H1 (cell line): ENCODE measurements around the gene WNK4. TPM values are rescaled to one million over a fixed set of nuclear protein-coding genes. Genes with fewer than 3 reads are reported as not detected.

Experiments used
- CTCF ChIA-PET: fragments of 300-600 bp; sonication (Branson Sonifier 250); formaldehyde crosslinking; loops from one replicate; lab custom pipeline; 2021; ENCODE audit not compliant: partially characterized antibody; lab: Charles Lee
- POLR2A ChIA-PET: fragments of 300-600 bp; sonication (Branson Sonifier 250); formaldehyde crosslinking; loops from one replicate; lab custom pipeline; 2021; ENCODE audit warnings: inconsistent platforms; ENCODE audit not compliant: partially characterized antibody; lab: Charles Lee
- DNase-seq, 2 experiments: peaks; one replicate each; pipeline versions ENCODE4 v3.0.0 to v3.0.0-alpha.2; 2010 to 2022; ENCODE audit warnings: low spot score in 2 of 2, low read depth in 1 of 2, mixed read lengths in 1 of 2
- FAIRE-seq: peaks from 2 replicates; lab custom pipeline; 2011; peaks lifted over from hg19 to GRCh38; lab: Jason Lieb, UNC
- H2AFZ ChIP-seq: 2 replicates; pipeline ENCODE4 v1.8.1; 2012; ENCODE audit warnings: low read length, inconsistent platforms
- H2AK5ac ChIP-seq: 2 replicates; pipeline ENCODE4 v1.6.1; 2013; ENCODE audit warnings: low read depth, low read length
- H2BK120ac ChIP-seq: replicated peaks from 2 replicates; pipeline ENCODE3; 2013; ENCODE audit warnings: low read depth, low read length, inconsistent platforms
- H2BK12ac ChIP-seq: 2 replicates; pipeline ENCODE4 v1.6.1; 2013; ENCODE audit warnings: low read depth, low read length
- H2BK15ac ChIP-seq: 2 replicates; pipeline ENCODE4 v1.6.1; 2013; ENCODE audit warnings: low read length
- H2BK20ac ChIP-seq: 2 replicates; pipeline ENCODE4 v1.6.1; 2013; ENCODE audit warnings: low read length
- H2BK5ac ChIP-seq: 2 replicates; pipeline ENCODE4 v1.6.1; 2013; ENCODE audit warnings: low read depth, low read length
- H3K14ac ChIP-seq: 2 replicates; pipeline ENCODE4 v1.6.1; 2013; ENCODE audit warnings: inconsistent platforms; ENCODE audit not compliant: insufficient read length
- H3K18ac ChIP-seq: 2 replicates; pipeline ENCODE4 v1.6.1; 2013; ENCODE audit warnings: low read length; ENCODE audit errors: extremely low read depth
- H3K23ac ChIP-seq: 2 replicates; pipeline ENCODE4 v1.6.1; 2013; ENCODE audit warnings: inconsistent platforms; ENCODE audit not compliant: insufficient read length
- H3K23me2 ChIP-seq: 2 replicates; pipeline ENCODE4 v1.6.1; 2013; ENCODE audit warnings: low read depth, low read length
- H3K27ac ChIP-seq: 2 replicates; pipeline ENCODE4 v1.6.1; 2011; ENCODE audit warnings: low read depth, low read length, inconsistent platforms
- H3K27me3 ChIP-seq, 4 experiments: replicated peaks in 1 of 4; 1 replicate in 1 of 4; 2 replicates in 3 of 4; pipeline versions ENCODE4 v1.6.1 to v1.8.1; 2011 to 2013; ENCODE audit warnings: low read length in 3 of 4, mild to moderate bottlenecking in 3 of 4, inconsistent platforms in 2 of 4, mixed read lengths in 2 of 4, moderate library complexity in 1 of 4; ENCODE audit not compliant: control insufficient read depth in 3 of 4, insufficient read depth in 3 of 4; ENCODE audit errors: extremely low read depth in 1 of 4
- H3K36me3 ChIP-seq, 4 experiments: 2 replicates each; pipeline versions ENCODE4 v1.6.1 to v1.8.1; 2011 to 2013; ENCODE audit warnings: mild to moderate bottlenecking in 4 of 4, low read length in 3 of 4, moderate library complexity in 2 of 4, control low read depth in 1 of 4, inconsistent platforms in 1 of 4; ENCODE audit not compliant: insufficient read depth in 4 of 4, control insufficient read depth in 2 of 4
- H3K4ac ChIP-seq: replicated peaks from 2 replicates; pipeline ENCODE3; 2013; ENCODE audit warnings: low read length, low read depth, mixed read lengths, inconsistent platforms; ENCODE audit not compliant: insufficient read length
- H3K4me1 ChIP-seq, 4 experiments: replicated peaks in 1 of 4; 1 replicate in 1 of 4; 2 replicates in 3 of 4; pipeline versions ENCODE4 v1.6.1 to v1.8.1; 2011 to 2013; ENCODE audit warnings: low read length in 3 of 4, inconsistent platforms in 2 of 4, mixed read lengths in 1 of 4; ENCODE audit not compliant: insufficient read depth in 4 of 4, control insufficient read depth in 3 of 4
- H3K4me2 ChIP-seq, 2 experiments: 2 replicates each; pipeline versions ENCODE4 v1.6.1 to v1.8.1; 2011 to 2013; ENCODE audit warnings: low read depth in 2 of 2, low read length in 2 of 2, control low read depth in 1 of 2, inconsistent platforms in 1 of 2, mild to moderate bottlenecking in 1 of 2; ENCODE audit not compliant: insufficient read depth in 1 of 2
- H3K4me3 ChIP-seq, 4 experiments: fragments of 200-600, 300-600 bp in 1 of 4; sonication (generic), shearing (Covaris generic), sonication (Bioruptor Twin) in 1 of 4; 2 replicates each; pipeline versions ENCODE4 v1.5.1 to v1.8.1; 2011 to 2016; ENCODE audit warnings: low read length in 4 of 4, low read depth in 3 of 4, control low read depth in 2 of 4, inconsistent platforms in 2 of 4, mild to moderate bottlenecking in 2 of 4, mixed read lengths in 1 of 4, moderate library complexity in 1 of 4; ENCODE audit not compliant: insufficient read depth in 2 of 4; ENCODE audit errors: extremely low read depth in 1 of 4
- H3K56ac ChIP-seq: replicated peaks from 2 replicates; pipeline ENCODE3; 2013; ENCODE audit warnings: low read depth, mild to moderate bottlenecking, mixed read lengths, low read length, inconsistent platforms; ENCODE audit not compliant: insufficient read length
- H3K79me1 ChIP-seq: 2 replicates; pipeline ENCODE4 v1.6.1; 2013; ENCODE audit warnings: low read depth, low read length, control low read depth
- H3K79me2 ChIP-seq, 2 experiments: 2 replicates each; pipeline versions ENCODE4 v1.6.1 to v1.8.1; 2012 to 2013; ENCODE audit warnings: low read length in 2 of 2, mild to moderate bottlenecking in 2 of 2, inconsistent platforms in 1 of 2; ENCODE audit not compliant: insufficient read depth in 2 of 2, control insufficient read depth in 1 of 2
- H3K9ac ChIP-seq, 4 experiments: replicated peaks in 1 of 4; 1 replicate in 1 of 4; 2 replicates in 3 of 4; pipeline versions ENCODE4 v1.6.1 to v1.8.1; 2011 to 2013; ENCODE audit warnings: low read depth in 3 of 4, low read length in 3 of 4, control low read depth in 2 of 4, mild to moderate bottlenecking in 2 of 4, moderate library complexity in 2 of 4, inconsistent platforms in 1 of 4; ENCODE audit errors: extremely low read depth in 1 of 4
- H3K9me3 ChIP-seq, 2 experiments: 2 replicates each; pipeline versions ENCODE4 v1.6.1 to v1.8.1; 2012 to 2013; ENCODE audit warnings: mild to moderate bottlenecking in 2 of 2, moderate library complexity in 2 of 2, control low read depth in 1 of 2, inconsistent platforms in 1 of 2, low read depth in 1 of 2, low read length in 1 of 2, mixed read lengths in 1 of 2; ENCODE audit not compliant: insufficient read depth in 2 of 2
- H4K20me1 ChIP-seq, 2 experiments: replicated peaks in 1 of 2; 2 replicates each; pipeline versions ENCODE3 to v1.8.1; 2011 to 2013; ENCODE audit warnings: inconsistent platforms in 2 of 2, low read length in 2 of 2, mild to moderate bottlenecking in 1 of 2; ENCODE audit not compliant: insufficient read depth in 2 of 2, control insufficient read depth in 1 of 2
- H4K5ac ChIP-seq: 2 replicates; pipeline ENCODE4 v1.6.1; 2013; ENCODE audit warnings: low read length, low read depth, mixed read lengths, inconsistent platforms; ENCODE audit not compliant: insufficient read length
- H4K8ac ChIP-seq: 2 replicates; pipeline ENCODE4 v1.8.0; 2013; ENCODE audit warnings: mild to moderate bottlenecking, moderate library complexity, low read length, inconsistent platforms; ENCODE audit not compliant: insufficient read depth; ENCODE audit errors: extremely low read depth
- H4K91ac ChIP-seq: replicated peaks from 2 replicates; pipeline ENCODE3; 2013; ENCODE audit warnings: low read length, mixed read lengths, inconsistent platforms; ENCODE audit not compliant: insufficient read length
- ASH2L ChIP-seq: fragments of 200-600, 300-600 bp; sonication (generic); IDR thresholded peaks from one replicate; pipeline ENCODE4 v1.7.1; 2017; ENCODE audit warnings: low read length
- JUND ChIP-seq: IDR thresholded peaks from 2 replicates; pipeline ENCODE4 v1.6.1; 2011; ENCODE audit warnings: mild to moderate bottlenecking, improper control_type of control experiment, low read length
- MAFK ChIP-seq: IDR thresholded peaks from 2 replicates; pipeline ENCODE4 v1.6.1; 2012; ENCODE audit warnings: low read depth, mild to moderate bottlenecking, improper control_type of control experiment, low read length
- PHF8 ChIP-seq: fragments of 200-600 bp; sonication (generic); conservative IDR thresholded peaks from 2 replicates; pipeline ENCODE4 v1.7.1; 2012; ENCODE audit warnings: low read depth, mild to moderate bottlenecking, inconsistent platforms, low read length, moderate library complexity
- POU5F1 ChIP-seq: IDR thresholded peaks from 2 replicates; pipeline ENCODE4 v1.6.1; 2011; ENCODE audit warnings: low read depth, mild to moderate bottlenecking, low read length, moderate library complexity
- SIRT6 ChIP-seq: IDR thresholded peaks from one replicate; pipeline ENCODE4 v1.7.1; 2012; ENCODE audit warnings: low read length, inconsistent platforms
- SRF ChIP-seq: IDR thresholded peaks from 2 replicates; pipeline ENCODE4 v1.6.1; 2011; ENCODE audit warnings: mild to moderate bottlenecking, low read depth, low read length, moderate library complexity
- WGBS, 2 experiments: shearing (Covaris generic) in 1 of 2; methylation state at CpG; one replicate each; pipeline versions ENCODE4 v1.1.6 to v1.1.7; 2013 to 2015; ENCODE audit warnings: low lambda C conversion rate in 2 of 2, mixed read lengths in 2 of 2, inconsistent platforms in 1 of 2, low coverage in 1 of 2, missing lambda C conversion rate in 1 of 2; ENCODE audit not compliant: insufficient replicate concordance in 2 of 2, insufficient coverage in 1 of 2, insufficient read length in 1 of 2; ENCODE audit errors: extremely low coverage in 1 of 2, missing lambda C conversion rate in 1 of 2; 5-methylcytosine and 5-hydroxymethylcytosine counted together
- polyA plus RNA-seq, 7 experiments: library from polyadenylated mRNA; depleted of rRNA in 3 of 7; stranded (reverse) in 5 of 7; unstranded in 2 of 7; fragments of >200 nt in 5 of 7; fragments of 200-250 nt in 2 of 7; gene quantifications; 1 replicate in 5 of 7; 2 replicates in 1 of 7; 4 replicates in 1 of 7; pipeline versions ENCODE4 v1.2.1 to v1.2.3, GENCODE V29; 2011 to 2013; ENCODE audit warnings: missing spikeins in 2 of 7, mixed read lengths in 2 of 7
- total RNA-seq: library from RNA; stranded (reverse); fragmentation: NEBNext Ultra II Directional; extraction: Animal tissue kit (Norgen Biotek cat#: 25700); gene quantifications from 2 replicates; pipeline ENCODE4 v1.2.1, GENCODE V29; 2021

Gene WNK4
- total and polyA plus RNA-seq, 2 of the 8 experiments (the other 6 are each of a cell fraction or from before 2014, with no cell fraction given), result 0.21 to 1.7 TPM

DNA sequence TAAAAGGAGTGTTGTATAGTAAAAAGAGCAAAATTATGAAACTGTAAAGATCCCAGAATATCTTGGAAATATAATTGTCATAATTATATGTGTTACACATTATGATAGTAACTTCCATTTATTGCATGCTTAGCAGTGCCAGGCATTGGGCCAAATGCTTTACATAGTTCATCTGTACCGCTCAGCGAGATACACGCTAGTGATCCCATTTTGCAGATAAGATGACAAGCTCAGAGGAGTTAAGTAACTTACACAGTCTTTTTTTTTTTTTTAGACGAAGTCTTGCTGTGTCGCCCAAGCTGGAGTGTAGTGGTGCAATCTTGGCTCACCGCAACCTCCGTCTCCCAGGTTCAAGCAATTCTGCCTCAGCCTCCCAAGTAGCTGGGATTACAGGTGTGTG, 28.8 kb upstream of the WNK4 start:
- ChIA-PET CTCF (interaction anchor here (0.6 to 10.0 kb wide), 5 partner anchors 10 to 172 kb away, joined by 3 to 81 read pairs (median 3); partner anchors contain the start of genes CNTD1 and RAMP2), POLR2A (interaction anchor here (1.0 to 6.6 kb wide), 2 partner anchors 10 to 69 kb away, joined by 4 to 46 read pairs; partner anchors contain the start of gene RAMP2)
- no peak for FAIRE-seq

More for the DNA sequence above, 28.8 kb upstream of the WNK4 start:
- Histone ChIP-seq H3K27ac (no peak overlapping the region), H4K20me1 (no peaks in the 10 kb centered on the region), H3K23me2 (no peaks in the 10 kb centered on the region), H3K36me3 (no peaks in the 10 kb centered on the region), H2AK5ac (no peak overlapping the region), H3K79me1 (no peaks in the 10 kb centered on the region), H2AFZ (no peak overlapping the region), H2BK15ac (no peak overlapping the region), H3K4me1 (peaks cover 0 to 3% (median under 1%) of the 10 kb centered on the region in 4 experiments; a peak in 2 of 7 replicates), H3K14ac (no peak overlapping the region)
- TF ChIP-seq MAFK (no peak), POU5F1 (no peak), PHF8 (no peak), SIRT6 (no peak), ASH2L (no peak), JUND (no peak), SRF (no peak)
- TF ChIP-seq, all 59 proteins: peak for 0
- Histone ChIP-seq H3K9ac (no peak overlapping the region), H3K9me3 (no peaks in the 10 kb centered on the region), H4K91ac (no peak overlapping the region), H2BK120ac (no peak overlapping the region), H3K56ac (no peak overlapping the region), H2BK12ac (no peak overlapping the region), H4K8ac (no peak overlapping the region), H3K4ac (no peak overlapping the region), H2BK5ac (no peak overlapping the region), H3K4me3 (no peak overlapping the region), H3K23ac (no peak overlapping the region), H3K4me2 (no peak overlapping the region), H3K27me3 (no peaks in the 10 kb centered on the region; a peak in 2 of 7 replicates), H4K5ac (no peak overlapping the region), H2BK20ac (no peak overlapping the region), H3K18ac (no peak overlapping the region), H3K79me2 (no peaks in the 10 kb centered on the region)
- WGBS, 2 experiments, result 92% methylated on average over 7 of the region's 7 CpGs; no CpG with 5 or more reads in 1 of the 2 experiments
- DNase-seq, result no peak
